M059J (cell line): ENCODE results near the gene KRR1. TPM values are rescaled to one million over a fixed set of nuclear protein-coding genes. Genes with fewer than 3 reads are reported as not detected.
"Not testable (repeated sequence)": the region's sequence is repeated elsewhere in the genome, so short reads cannot be mapped to it uniquely, and the experiment has no call there.

Experiments used
- DNase-seq: peaks from one replicate; pipeline ENCODE4 v3.0.0-alpha.2; 2012; ENCODE audit warnings: low read depth
- total RNA-seq: library from RNA; depleted of rRNA; stranded (reverse); fragments of >200 nt; shearing (Covaris generic); gene quantifications from 2 replicates; pipeline ENCODE4 v1.2.3, GENCODE V29; 2014

The KRR1 gene
- total RNA-seq, 1 experiment from 2014 or later, result 47.1 TPM

DNA sequence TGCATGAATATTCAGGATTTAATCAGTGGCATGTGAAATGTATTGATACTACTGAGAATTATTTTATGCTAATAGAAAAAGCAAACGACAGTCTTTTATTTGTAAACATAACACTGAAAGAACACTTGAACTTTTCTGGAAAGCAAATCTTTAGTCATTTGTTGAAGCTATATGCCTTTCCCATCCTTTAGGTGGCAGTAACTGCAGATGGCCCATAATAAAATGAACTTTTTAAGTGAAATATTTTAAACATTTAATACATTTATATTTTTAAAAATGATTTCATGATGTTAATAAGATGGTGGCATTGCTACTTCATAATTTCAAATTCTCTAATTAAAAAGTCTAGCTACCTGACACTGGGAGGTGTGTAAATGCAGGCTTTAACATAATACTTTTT is 13.9 kb upstream of the KRR1 start:
- DNase-seq, result no peak

DNA sequence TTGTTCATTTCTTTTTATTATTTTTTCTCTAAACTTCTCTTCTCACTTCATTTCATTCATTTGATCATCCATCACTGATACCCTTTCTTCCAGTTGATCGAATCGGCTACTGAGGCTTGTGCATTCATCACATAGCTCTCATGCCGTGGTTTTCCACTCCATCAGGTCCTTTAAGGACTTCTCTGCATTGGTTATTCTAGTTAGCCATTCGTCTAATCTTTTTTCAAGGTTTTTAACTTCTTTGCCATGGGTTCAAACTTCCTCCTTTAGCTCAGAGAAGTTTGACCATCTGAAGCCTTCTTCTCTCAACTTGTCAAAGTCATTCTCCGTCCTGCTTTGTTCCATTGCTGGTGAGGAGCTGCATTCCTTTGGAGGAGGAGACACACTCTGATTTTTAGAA is 10.7 kb upstream of the KRR1 start:
- not testable (repeated sequence) for DNase-seq

DNA sequence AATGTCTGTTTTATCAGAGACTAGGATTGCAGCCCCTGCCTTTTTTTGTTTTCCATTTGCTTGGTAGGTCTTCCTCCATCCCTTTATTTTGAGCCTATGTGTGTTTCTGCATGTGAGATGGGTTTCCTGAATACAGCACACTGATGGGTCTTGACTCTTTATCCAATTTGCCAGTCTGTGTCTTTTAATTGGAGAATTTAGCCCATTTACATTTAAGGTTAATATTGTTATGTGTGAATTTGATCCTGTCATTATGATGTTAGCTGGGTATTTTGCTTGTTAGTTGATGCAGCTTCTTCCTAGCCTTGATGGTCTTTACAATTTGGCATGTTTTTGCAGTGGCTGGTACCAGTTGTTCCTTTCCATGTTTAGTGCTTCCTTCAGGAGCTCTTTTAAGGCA is 9.8 kb upstream of the KRR1 start:
- DNase-seq, result not testable (repeated sequence)

DNA sequence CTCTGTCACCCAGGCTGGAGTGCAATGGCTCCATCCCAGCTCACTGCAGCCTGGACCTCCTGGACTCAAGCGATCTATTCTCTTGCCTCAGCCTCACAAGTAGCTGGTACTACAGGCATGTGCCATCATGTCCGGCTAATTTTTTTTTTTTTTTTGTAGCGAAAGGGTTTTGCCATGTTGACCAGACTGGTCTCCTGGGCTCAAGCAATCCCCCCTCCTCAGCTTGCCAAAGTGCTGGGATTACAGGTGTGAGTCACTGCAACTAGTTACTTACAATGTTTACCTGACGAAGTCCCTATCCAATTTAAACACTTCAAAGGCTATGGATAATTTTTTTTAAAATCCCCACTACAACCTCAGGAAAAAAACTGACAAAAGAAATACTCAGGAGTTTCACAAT is 1.8 kb downstream of the KRR1 start:
- no peak for DNase-seq

DNA sequence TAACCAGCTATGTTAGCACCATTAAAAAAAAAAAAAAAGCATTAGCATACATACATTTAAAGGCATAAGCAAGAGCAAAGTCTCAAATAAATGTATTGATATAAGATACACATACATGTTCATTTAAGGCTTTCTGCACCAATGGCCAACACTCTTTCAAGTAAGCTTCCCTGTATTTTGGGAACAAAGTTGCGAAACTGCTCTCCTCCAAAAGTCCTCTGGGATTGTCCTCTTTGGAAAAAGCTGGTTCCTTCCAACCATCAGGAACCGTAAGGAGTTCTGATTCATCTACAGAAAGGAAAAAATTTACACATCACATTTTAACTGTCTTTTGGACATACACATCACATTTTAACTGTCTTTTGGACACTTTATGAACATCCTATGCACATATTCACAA is 3.2 kb downstream of the KRR1 start:
- DNase-seq, result no peak

DNA sequence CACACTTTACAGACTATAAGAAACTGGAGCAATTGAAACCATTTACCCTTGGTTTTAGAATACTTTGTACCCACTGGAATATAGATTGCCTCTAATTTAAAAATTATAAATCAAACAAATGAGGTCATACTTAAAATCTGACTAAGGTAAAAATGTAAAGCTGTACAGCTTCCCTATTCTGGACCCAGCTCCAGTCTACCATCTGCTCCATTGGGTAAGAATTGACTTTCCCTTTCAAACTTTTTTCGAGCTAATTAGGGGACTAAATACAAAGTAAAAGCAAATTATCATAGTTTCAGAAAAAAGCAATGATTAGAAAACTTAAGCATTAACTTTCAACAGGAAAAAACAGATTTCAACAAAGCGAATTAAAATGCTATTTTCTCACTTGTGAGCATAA is 4.3 kb downstream of the KRR1 start:
- DNase-seq, result no peak

DNA sequence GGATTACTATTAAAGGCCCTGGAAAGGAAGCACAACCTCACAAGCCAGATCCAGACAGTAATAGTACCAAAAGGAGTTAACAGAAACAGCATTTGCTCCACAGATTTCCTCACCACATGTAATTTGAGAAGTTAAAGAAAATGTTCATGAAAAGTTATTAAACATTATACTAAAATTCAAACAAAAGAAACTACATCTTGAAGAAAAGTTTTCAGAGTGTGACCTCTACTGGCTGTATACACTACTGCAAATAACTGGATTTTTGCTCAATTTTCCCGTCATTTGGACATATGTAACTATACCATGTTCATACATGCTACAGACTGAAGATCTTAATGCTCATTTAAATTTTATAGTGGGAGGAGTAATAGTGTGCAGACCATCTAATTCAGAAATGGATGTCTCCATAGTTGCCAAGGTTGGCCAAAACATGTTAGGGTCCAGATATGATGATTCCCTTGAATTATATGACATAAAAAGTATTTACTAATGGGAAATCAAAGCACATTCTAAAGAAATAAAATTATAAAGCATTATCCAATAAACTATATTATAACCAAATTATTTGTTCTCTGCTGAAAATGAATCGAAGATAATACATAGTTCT is 5.6 kb downstream of the KRR1 start:
- DNase-seq, result no peak

DNA sequence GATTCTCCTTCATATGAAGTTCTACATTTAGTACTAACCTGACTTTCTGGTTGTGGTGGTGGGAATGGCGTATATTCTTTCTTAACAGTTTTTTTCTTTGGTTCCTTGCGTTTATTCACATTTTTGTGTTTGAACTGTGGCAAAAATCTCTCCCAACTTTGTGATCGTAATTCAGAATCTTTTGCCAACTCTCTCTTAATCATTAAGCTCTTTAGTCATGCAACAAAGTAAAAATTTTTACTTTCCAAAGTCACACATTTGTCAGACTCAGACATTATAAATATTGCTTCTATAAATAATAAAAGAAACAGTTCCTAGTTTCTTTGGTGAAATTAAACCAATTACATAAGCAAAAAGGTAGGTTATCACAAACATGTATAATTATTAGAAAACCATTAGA is 7.5 kb downstream of the KRR1 start:
- no peak for DNase-seq

DNA sequence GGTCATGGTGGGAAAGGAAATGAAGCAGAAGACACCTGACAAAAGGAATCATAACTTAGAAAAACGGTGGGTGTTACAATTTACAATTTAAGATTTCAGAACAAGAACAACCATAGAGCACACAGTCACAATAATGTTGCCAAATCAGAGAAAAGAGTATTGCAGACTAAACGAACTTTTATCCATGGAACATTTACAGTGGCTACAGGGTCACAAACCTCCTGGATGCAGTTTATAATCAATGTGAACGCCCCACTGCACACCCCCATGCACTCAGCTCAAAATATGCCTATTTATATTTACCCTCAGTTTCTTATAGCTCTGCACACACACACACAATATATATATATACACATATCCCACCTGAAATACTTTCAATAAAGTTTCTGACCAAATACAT is 8.0 kb downstream of the KRR1 start:
- no peak for DNase-seq

DNA sequence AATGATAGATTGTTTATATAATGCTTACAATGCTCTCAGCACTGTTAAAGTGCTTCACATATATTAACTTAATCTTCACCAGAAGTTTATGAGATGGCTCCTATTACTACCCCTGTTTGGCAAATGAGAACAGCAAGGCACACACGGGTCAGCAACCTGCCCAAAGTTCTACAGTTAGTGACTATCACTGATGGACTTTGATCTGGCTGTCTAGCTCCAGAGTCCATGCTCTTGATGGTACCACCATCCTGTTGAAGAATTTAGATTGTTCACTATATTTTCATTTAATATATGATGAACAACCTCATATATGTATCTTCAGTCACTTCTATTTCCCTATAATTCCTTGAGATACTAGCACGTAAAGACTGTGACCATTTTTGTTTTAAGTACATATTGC is 20.2 kb downstream of the KRR1 start:
- DNase-seq, result no peak

DNA sequence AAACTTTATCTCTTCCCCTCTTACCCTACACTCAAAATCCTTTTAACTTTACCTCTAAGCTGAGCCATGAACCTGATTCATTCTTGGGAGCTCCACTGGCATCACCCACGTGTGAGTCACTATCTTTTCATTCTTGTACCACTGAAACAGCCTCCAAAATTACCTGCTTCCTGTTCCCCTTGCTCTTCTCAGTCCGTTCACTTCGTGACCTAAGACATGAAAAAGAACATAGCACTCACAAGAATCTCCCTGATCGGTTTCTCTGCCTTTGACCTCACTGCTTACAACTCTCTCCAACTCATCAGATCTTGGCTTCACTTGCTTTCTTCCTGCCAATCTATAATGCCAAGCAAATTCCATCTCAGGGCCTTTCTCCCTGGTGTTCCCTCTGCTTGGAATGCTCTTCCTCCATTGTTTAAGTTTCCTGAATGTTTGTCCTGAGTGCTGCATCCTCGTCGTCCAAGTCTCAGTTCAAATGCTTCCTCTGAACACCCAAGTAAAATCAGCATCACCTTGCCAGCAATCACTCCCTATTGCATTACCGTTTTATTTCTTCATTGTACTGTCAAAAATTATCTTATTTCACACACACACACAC is 21.7 kb downstream of the KRR1 start:
- peak; percentile 86 for DNase-seq

DNA sequence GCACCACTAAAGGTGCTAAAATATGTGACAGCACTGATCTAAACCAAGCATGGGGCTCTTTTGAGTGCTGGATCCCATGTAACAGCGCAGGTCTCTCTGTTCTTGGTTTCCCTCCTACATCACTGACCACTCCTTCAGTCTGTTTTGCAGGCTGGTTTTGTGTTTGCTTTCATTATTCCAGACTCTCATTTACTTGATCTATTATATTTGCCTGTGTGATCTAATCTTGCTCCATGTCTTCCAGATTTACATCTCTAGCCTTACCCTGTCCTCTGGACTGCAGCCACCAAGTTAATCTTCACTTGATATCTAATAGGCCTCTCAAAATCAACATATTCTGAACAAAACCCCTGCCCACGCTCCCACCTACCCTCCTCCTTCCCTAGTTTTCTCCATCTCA is 22.2 kb downstream of the KRR1 start:
- DNase-seq, result no peak

DNA sequence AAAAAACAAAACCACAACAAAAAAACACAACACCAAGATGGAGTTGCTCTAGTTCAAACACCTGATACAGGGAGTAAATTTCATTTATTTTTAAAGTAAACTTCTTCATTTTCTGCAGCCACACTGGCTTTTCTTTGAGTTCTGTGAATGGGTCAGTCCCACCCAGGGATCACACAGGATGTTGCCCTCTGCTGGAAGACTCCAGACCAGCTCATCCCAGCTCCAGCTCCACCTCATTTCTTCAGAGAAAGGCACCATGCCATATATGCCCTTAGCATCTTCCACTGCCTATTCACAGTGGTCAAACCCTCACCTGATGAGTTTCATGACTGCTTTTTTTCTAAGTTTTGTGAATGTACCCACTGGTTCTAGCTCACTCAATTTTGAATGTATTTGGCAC is 22.9 kb downstream of the KRR1 start:
- peak; percentile 61 for DNase-seq

DNA sequence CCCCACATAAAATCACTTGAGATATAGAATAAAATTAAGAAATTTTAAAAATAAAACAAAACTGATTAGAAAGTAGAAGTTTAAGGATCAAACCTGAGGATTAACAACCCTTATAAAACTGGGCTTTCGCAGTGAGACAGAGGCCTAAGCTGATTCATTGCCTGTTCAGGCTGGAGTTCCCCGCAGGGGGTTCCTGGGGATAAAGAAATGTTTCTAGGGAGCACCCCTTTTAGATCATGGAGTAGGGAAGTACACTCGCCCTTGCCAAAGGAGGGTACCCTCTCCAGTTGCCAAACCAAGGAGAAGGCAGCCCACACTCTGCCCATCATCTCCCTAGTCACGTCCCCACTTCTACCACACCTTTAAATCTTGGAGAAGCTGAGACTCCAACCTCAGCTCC is 24.1 kb downstream of the KRR1 start:
- no peak for DNase-seq

DNA sequence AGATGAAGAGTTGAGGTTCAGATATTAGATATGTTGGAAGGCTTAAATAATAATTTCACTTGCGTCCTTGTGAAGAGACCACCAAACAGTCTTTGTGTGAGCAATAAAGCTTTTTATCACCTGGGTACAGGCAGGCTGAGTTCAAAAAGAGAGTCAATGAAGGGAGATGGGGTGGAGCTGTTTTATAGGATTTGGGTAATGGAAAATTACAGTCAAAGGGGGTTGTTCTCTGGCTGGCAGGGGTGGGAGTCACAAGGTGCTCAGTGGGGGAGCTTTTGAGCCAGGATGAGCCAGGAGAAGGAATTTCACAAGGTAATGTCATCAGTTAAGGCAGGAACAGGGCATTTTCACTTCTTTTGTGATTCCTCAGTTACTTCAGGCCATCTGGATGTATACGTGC is 27.0 kb downstream of the KRR1 start:
- DNase-seq, result not testable (repeated sequence)

DNA sequence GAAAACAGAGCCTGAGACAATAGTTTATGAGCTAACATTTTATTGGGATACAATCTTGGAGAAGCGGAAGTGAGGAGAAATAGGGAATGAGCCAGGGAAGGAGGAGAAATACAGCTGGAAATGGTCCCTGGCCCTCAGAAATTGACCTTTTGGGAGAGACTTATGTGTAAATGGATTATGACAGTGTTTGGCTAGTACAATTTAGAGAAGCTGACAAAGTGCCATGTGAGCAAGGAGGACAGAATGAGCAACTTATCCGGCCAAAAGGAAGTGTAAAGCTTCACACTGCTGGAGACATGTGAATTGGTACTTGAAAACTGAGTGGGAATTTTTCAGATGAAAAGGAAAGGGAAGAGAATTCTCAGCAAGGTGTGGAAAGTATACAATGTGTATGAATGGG is 28.0 kb downstream of the KRR1 start:
- DNase-seq, result no peak

DNA sequence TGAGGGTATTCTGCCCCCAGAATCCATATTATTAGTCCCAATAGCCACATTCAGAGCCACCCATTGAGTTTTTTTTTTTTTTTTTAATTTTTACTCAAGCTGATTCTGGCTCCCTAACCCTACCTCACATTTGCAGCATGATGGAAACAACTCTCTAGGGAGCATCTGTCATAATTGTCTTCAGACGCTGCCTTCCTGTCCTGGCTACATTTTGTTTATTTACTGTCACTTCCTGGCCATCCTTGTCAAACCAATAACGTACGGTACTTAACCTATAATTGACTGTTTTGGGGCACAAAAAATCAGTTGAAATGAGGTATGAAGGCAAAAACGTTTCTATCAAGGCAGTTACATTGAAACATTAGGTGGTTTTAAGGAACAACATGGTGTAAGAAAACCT is 28.8 kb downstream of the KRR1 start:
- no peak for DNase-seq

DNA sequence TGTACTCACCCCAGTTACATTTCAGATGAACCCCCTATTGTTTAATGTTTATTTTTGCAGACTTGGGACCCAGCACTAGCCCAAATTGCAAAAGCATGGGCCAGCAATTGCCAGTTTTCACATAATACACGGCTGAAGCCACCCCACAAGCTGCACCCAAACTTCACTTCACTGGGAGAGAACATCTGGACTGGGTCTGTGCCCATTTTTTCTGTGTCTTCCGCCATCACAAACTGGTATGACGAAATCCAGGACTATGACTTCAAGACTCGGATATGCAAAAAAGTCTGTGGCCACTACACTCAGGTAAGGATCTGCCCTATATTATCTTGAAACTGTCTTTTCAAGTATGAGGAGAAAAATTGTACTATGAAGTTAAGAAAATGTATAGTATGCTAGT is 29.6 kb downstream of the KRR1 start:
- peak; percentile 61 for DNase-seq

DNA sequence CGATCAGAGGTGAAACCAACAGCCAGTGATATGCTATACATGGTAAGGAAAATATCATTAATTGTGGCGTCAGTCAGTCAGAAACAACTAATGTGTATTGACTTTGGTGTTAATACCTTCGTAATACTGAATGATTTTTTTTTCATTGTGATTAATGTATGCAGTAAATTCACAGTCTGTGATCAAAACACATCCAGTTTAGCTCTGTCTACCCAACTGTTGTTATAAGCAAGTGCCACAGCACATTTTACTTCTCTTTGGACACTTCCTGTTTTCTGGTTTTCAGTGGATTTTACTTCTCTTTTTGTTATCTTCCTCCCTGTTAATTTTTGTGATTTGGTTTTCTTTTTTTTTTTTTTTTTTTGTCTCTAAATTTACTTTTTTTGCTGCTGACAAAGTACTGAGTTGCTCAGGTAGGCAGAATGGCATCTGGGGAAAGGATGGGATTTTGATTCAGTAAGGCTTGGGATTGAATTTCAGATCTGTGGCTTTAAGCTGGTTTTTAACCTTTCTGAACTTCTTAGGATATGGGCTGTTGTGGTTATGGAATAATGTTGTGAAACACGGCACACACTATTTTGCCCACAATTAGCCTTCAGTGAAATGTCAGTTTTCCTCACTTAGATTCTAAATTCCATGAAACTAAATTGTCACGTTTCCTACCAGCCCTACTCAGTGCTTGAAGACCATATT is 30.2 kb downstream of the KRR1 start:
- DNase-seq, result peak; percentile 53

DNA sequence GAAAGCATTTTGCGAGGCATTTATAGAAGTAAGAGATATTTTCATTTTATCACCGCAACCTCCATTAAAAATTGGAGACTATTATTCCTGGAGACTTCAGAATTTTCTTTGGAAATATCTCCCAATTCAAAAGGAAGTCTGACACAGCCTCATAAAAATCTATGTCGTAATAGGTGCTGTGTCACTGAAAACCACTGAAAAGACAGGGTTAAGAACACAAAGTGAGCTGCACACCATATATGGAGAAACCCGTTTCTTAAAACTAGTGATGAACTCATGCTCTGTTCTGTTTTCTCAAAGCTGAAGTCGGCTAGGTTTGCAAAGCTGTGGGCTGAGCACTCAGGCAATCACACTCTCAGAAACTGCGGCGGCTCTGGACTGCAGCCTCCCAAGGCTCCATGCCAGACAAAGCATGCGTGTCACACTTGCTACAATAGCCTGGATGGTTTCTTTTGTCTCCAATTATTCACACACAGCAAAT is 30.9 kb downstream of the KRR1 start, which contains the start of gene GLIPR1:
TSS of gene GLIPR1 (plus strand) at position 287 of the 481 bp plus-strand sequence. CDS start at position 413, 126 bp downstream.
- peak; percentile 97 for DNase-seq

DNA sequence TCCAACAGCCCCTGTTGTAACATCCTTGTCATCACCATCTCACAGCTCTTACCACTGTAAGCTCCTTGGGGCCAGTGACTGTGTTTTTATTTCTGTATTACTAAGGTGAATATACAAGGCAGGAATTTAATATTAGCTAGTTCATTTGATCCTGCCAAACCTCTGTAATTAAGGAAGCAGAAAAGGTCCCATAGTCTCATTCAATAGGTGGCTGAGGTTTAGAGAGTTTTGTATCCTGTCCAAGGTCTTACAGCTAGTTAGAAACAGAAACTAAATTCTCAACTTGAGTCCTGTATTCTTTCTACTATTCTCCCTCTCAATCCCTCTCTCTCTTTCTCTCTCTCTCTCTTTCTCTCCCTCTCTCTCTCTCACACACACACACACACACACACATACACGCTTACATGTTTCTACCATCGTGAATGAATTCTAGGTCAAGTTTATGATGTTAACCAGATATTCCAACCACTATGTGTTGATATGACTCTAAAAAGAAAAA is 31.4 kb downstream of the KRR1 start:
- DNase-seq, result peak; percentile 86

DNA sequence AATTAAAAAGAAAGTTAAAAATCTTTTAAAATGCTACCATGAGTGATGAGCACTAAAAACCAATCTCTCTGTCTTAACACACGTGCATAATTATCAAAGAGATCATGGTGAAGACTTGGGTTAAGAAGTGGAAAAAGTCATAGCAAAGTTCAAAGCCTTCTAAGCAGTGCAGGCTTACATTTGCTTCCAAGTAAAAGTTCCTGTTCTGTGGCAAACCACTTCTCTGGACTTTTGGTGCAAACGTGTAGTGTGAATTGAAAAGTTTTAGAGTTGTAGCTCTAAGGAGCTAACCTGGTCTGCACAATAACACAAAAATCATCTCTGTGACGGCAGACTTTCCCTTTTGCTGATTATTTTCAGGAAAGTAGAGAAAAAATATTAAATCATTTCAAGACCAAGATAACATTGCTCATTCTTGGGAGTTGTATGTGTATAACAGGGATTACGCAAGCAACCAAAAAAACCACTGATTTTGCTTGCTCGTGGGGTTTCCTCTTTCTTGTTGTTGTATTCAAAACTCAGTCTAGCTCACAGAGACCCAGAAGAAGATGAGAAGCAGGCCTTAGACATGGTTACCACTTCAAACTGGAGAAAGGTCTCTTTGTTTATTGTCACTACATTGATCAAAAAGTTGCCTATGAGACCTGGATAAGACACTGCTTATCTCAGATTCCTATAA is 33.2 kb downstream of the KRR1 start:
- no peak for DNase-seq
